HG03342 (cell line): Measurements from ENCODE around the gene GIGYF2.
"Not testable (repeated sequence)": the region's sequence is repeated elsewhere in the genome, so short reads cannot be mapped to it uniquely, and the experiment has no call there.

ENCODE experiments used
- ATAC-seq: cut with Tn5 transposase; IDR thresholded peaks from one replicate; pipeline ENCODE4 v1.9.1; 2021; ENCODE audit warnings: mild to moderate bottlenecking, moderate library complexity; ENCODE audit not compliant: unreplicated experiment

Gene GIGYF2

DNA sequence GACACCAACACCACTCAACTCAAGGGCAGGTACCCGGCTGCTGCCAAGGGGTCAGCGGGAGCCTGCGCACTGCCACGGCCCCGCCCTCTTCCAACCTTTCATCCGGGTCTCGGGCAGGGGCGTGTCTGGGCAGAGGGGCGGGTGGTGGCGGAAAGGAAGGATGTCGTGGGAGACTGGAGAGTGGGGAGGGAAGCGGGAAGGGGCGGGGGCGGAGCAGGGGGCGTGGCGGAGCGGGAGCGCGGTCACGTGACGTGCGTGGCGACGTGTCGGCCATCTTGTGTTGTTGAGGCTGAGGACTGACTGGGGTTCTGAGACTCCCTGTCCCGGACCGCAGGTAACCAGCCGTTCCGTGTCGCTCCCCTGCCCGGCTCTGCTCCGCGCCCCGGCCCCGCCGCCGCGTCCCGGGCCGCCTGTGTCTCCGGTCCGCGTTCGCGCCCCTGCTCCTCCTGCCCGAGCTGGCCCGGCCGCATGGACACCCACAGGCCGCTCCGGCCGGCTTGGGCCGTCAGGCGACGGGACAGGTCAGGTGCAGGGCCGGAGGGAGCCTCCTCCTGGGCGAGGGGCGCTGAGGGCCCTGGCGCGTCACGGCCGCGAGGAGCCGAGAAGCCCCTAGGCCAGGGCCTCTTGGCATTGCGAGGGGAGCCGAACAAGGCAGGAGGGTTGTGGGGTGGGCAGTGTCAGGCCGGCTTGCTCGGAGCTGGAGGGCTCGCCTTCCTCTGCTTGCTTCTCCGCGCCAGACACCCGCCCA lies at the start of gene GIGYF2:
Gene GIGYF2, plus strand, starts transcription at position 273 of the 748 bp plus-strand sequence. CDS start 37,867 bp downstream, outside the sequence.
- peak; percentile 84 for ATAC-seq

- no peak for ATAC-seq
These were observed 48.1 kb upstream of the GIGYF2 start for GRCh38 chr2:232649033-232649432.

DNA sequence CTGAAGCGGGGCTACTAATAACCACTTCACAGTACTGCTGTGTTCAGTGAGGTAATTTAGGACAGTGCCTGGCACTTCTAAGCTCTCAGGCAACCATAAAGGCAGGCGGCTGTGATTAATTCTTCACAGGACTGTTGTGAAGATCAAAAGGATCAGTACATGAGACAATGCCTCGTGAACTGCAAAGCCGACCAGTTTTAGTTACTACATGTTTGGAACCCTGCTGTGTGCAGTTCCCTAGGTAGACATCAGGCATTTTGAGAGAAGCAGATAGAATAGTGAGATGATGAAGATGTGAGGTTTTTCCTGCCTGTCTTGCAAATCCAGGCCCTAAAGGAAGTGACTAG lies 44.7 kb upstream of the GIGYF2 start:
- ATAC-seq: no peak

- ATAC-seq: no peak
These were observed 43.7 kb upstream of the GIGYF2 start for GRCh38 chr2:232653441-232653840.

DNA sequence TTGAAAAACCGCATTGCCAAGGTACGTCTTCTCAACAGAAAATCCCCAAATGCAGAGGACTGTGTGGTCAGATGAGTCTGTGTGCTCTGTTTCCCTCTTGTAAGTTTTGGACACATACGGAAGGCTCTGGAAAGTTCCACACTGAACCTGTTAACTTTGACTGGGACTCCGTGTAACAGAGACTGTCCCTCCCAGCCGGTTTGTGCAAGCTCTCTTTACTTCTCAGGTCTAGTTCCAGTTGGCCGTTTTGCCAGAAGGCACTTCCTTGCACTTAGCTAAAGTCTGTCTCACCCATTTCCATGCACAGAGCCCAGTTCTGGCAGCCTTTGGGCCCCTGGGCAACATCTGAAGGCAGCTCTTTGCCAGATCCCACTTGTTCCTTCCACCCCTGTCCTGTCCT lies 41.7 kb upstream of the GIGYF2 start:
- no peak for ATAC-seq

DNA sequence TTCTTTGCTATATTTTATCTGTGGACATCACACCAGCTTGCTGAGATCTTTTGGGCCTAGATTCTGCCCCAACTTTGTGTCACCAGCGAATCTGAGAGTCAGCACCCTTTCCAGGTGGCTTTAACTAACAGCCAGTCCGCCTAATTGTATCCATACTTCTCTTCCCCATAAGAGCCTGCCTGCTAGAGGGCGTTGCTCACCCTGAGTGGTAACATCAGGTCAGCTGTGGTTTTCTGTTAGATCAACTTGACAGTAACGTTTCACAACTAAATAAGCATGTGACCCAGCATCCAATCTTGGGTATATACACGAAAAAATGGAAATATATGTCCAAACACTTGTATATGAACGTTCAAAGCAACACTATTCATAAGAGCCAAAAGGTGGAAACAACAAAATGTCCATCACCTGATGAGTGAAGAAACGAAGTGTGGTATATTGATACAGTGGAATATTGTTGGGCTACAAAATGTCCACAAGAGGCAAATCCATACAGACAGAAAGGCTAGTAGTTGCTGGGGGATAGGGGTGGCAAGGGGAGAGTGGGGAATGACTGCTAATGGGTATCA lies 38.8 kb upstream of the GIGYF2 start:
- no peak for ATAC-seq

DNA sequence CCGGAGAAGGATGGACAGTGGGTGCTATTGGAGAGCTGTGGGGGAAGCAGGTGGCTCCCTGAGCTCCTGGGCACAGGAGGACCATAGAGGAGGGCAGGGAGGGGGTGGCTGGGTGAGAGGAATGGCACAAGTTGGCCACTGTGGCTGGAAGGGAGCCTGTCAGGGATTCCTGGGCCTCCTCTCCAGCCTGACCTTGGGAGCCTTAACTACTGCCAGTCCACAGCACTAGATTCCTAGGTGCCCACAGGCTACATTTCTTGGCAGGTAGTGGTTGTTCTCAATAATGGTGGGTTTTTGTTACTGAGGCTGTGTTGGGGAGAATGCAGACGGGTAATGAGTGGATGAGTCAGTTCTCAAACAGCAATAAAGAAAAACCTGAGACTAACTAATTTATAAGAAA lies 37.8 kb upstream of the GIGYF2 start:
- no peak for ATAC-seq

GRCh38 chr2:232662486-232663260 lies 34.5 kb upstream of the GIGYF2 start:
- ATAC-seq: no peak

GRCh38 chr2:232666051-232666805 lies 30.9 kb upstream of the GIGYF2 start:
- ATAC-seq: no peak

GRCh38 chr2:232667989-232668583 lies 29.0 kb upstream of the GIGYF2 start:
- ATAC-seq: no peak

- no peak for ATAC-seq
These were observed 28.2 kb upstream of the GIGYF2 start for GRCh38 chr2:232668805-232669444.

DNA sequence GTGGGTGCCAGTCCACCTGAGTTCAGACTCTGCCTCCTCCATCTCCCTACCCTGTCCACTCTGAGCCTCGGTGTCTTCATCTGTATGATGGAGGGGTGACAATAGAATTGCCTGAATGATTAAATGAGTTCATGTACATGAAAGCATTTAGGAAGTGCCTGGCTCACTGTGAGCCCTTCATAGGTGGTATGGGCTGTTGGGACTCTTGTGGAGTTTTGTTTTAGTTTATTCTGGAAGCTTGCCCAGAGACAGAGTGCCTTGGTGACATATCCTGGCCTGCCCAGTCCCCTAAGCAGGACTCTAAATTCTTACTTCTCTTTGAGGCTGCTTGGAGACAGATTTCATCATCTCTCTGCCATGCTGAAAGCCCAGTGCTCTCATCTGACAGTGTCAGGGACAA lies 24.5 kb upstream of the GIGYF2 start:
- no peak for ATAC-seq

- no peak for ATAC-seq
These were observed 22.6 kb upstream of the GIGYF2 start for GRCh38 chr2:232674491-232674890.

GRCh38 chr2:232675381-232675780 lies 21.8 kb upstream of the GIGYF2 start:
- ATAC-seq: no peak

DNA sequence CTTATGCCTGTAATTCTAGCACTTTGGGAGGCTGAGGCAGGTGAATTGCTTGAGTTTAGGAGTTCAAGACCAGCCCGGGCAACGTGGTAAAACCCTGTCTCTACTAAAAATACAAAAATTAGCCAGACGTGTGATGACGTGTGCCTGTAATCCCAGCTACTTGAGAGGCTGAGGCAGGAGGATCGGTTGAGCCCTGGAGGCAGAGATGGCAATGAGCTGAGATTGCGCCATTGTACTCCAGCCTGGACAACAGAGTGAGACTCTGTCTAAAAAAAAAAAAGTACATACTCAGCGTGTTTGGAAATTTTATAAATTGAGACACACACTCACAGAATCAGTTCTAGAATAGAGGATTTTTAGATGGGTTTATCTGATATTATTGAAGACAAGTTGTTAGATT lies 17.1 kb upstream of the GIGYF2 start:
- no peak for ATAC-seq

- ATAC-seq: no peak
These were observed 15.6 kb upstream of the GIGYF2 start for GRCh38 chr2:232681527-232681926.

GRCh38 chr2:232683368-232683767 lies 13.8 kb upstream of the GIGYF2 start:
- no peak for ATAC-seq

DNA sequence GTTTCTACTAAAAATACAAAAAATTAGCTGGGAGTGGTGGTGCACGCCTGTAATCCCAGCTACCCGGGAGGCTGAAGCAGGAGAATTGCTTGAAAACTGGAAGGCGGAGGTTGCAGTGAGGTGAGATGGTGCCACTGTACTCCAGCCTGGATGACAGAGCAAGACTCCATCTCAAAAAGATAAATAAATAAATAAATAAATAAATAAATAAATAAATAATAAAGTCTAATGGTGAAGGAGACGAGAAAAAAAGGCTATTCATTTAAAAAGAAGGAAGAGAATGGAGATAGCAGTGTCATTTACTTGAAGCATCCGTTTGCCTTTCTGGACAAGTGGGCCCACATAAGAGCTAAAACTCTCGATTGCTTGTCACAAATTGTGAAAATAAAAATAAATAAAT lies 11.7 kb upstream of the GIGYF2 start:
- ATAC-seq: not testable (repeated sequence)

DNA sequence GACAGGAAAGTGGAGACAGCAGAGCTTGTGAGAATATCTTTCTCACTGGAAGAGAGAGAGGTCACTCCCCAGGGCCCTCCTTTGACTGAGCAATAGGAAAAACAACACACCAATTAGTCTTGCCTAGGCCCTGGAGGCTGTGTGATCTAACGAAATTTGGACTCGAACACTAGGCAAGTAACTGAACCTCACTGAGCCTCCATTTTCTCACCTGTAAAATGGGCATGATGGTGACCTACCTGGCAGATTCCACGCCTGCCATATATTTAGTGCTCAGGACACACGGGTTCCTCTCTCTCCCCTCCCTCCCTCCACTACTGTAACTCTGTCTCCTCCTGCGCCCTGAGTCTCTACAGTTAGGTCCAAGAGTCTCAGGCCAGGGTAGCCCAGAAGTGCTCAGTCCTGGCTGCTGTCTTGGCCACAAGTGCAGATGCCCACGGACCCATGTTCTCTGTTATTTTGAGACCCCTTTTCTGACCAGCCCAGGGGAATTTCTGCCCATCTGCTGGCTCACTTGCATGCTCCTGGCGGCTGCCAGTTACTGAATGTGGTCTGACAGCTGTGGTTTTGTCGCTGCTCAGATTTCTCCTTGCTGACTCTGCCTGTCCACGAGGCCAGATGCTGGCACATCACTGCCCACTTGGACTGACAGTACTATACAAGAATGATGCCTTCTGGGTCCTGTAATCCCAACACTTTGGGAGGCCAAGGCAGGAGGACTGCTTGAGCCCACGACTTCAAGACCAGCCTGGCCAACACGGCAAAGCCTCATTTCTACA lies 9.6 kb upstream of the GIGYF2 start:
- ATAC-seq: no peak

DNA sequence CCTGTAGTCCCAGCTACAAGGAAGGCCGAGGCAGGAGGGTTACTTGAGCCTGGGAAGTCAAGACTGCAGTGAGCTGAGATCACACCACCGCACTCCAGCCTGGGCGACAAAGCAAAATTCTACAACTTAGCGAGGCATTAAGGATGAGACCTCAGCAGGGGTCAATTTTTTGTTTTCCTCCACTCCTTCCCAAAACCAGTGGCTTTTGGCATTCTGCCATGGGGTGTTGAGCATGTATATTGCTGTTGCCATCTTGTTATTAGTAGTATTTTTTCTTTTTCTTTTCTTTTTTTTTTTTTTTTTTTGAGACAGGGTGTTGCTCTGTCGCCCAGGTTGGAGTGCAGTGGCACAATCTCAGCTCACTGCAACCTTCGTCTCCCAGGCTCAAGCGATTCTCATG lies 8.9 kb upstream of the GIGYF2 start:
- ATAC-seq: no peak
